Measurements from ENCODE around the gene NINJ1. TPM values are rescaled to one million over a fixed set of nuclear protein-coding genes. Genes with fewer than 3 reads are reported as not detected.

Gene NINJ1
- total and polyA plus RNA-seq, 2 donors (not counting 3 experiments of a cell fraction or from before 2014, with no cell fraction given): 31.5 to 57.7 TPM

- Histone ChIP-seq H2AFZ (ENCODE audit: low read depth, low read length) (no peak overlapping the region), H4K20me1 (replicated peaks; ENCODE audit: control insufficient read depth, extremely low read depth, insufficient read depth, low read length) (no peaks in the 10 kb centered on the region), H3K9me1 (replicated peaks; ENCODE audit: control insufficient read depth, extremely low read depth, insufficient read depth, low read length) (no peaks in the 10 kb centered on the region), H3K27ac (ENCODE audit: insufficient read depth, low read depth, low read length) (no peak overlapping the region), H3K36me3 (ENCODE audit: control insufficient read depth in 2 of 2, extremely low read depth in 1 of 2, insufficient read depth in 2 of 2, low read length in 2 of 2) (no peaks in the 10 kb centered on the region), H3K9me3 (replicated peaks; ENCODE audit: control insufficient read depth, insufficient read depth, low read length) (no peaks in the 10 kb centered on the region), H3K27me3 (ENCODE audit: control insufficient read depth in 2 of 2, insufficient read depth in 2 of 2, low read length in 2 of 2) (no peaks in the 10 kb centered on the region), H3K4me2 (ENCODE audit: insufficient read depth, low read length) (no peak overlapping the region), H3K4me1 (ENCODE audit: control insufficient read depth, extremely low read depth, insufficient read depth, low read length) (no peaks in the 10 kb centered on the region), H3K79me2 (ENCODE audit: control insufficient read depth, insufficient read depth, low read length) (no peaks in the 10 kb centered on the region), H3K4me3 (replicated peaks in 1 of 3; ENCODE audit: insufficient read depth in 1 of 3, low read depth in 1 of 3, low read length in 3 of 3) (no peak overlapping the region), H3K9ac (replicated peaks; ENCODE audit: extremely low read depth, insufficient read depth, low read length) (no peak overlapping the region)
- dilution Hi-C loops (cut with MboI; ENCODE audit: extremely low pct_ligation_motif_present, low sequenced_read_pairs): no loop called here
- no peak for DNase-seq (ENCODE audit: low read depth, low spot score)
- TF ChIP-seq JUN (IDR thresholded peaks at IDR 0.05; ENCODE audit: borderline replicate concordance, insufficient read depth, insufficient read length, low read depth): no peak
- intact Hi-C loops (cut with micrococcal nuclease): no loop called here
- FAIRE-seq: no peak
- no TSS peak for BruUV-seq (replicated peaks)
- ChIA-PET CTCF (interaction anchor here (1.2 kb wide), 1 partner anchor 21 kb away, joined by 4 read pairs; no protein-coding TSS in a partner anchor), POLR2A (no interaction called here)
Observed at GRCh38 chr9:93087971-93088655, 45.9 kb downstream of the NINJ1 start.

- no peak for FAIRE-seq
- Histone ChIP-seq H3K4me3 (replicated peaks in 1 of 3; ENCODE audit: insufficient read depth in 1 of 3, low read depth in 1 of 3, low read length in 3 of 3) (no peak overlapping the region), H3K9me1 (replicated peaks; ENCODE audit: control insufficient read depth, extremely low read depth, insufficient read depth, low read length) (no peaks in the 10 kb centered on the region), H4K20me1 (replicated peaks; ENCODE audit: control insufficient read depth, extremely low read depth, insufficient read depth, low read length) (no peaks in the 10 kb centered on the region), H2AFZ (ENCODE audit: low read depth, low read length) (no peak overlapping the region), H3K9ac (replicated peaks; ENCODE audit: extremely low read depth, insufficient read depth, low read length) (no peak overlapping the region), H3K79me2 (ENCODE audit: control insufficient read depth, insufficient read depth, low read length) (no peaks in the 10 kb centered on the region), H3K27me3 (ENCODE audit: control insufficient read depth in 2 of 2, insufficient read depth in 2 of 2, low read length in 2 of 2) (no peaks in the 10 kb centered on the region), H3K4me1 (ENCODE audit: control insufficient read depth, extremely low read depth, insufficient read depth, low read length) (no peaks in the 10 kb centered on the region), H3K27ac (ENCODE audit: insufficient read depth, low read depth, low read length) (no peak overlapping the region), H3K36me3 (ENCODE audit: control insufficient read depth in 2 of 2, extremely low read depth in 1 of 2, insufficient read depth in 2 of 2, low read length in 2 of 2) (no peaks in the 10 kb centered on the region), H3K4me2 (ENCODE audit: insufficient read depth, low read length) (no peak overlapping the region), H3K9me3 (replicated peaks; ENCODE audit: control insufficient read depth, insufficient read depth, low read length) (no peaks in the 10 kb centered on the region)
- ChIA-PET POLR2A (no interaction called here), CTCF (interaction anchor here (0.9 to 1.2 kb wide), 2 partner anchors 22 to 216 kb away, joined by 3 to 4 read pairs; no protein-coding TSS in a partner anchor)
- no peak for TF ChIP-seq EZH2 (IDR thresholded peaks at IDR 0.05; ENCODE audit: borderline replicate concordance, low read depth, low read length, severe bottlenecking)
- no peak for TF ChIP-seq CTCF (IDR thresholded peaks at IDR 0.05; ENCODE audit: extremely low read depth in 1 of 2, insufficient read depth in 1 of 2, low read depth in 1 of 2, low read length in 2 of 2)
- TF ChIP-seq MAX (IDR thresholded peaks at IDR 0.05; ENCODE audit: insufficient read depth, insufficient read length): no peak
- TF ChIP-seq POLR2A (IDR thresholded peaks at IDR 0.05; ENCODE audit: low read depth, low read length): no peak
- no peak for TF ChIP-seq MYC (IDR thresholded peaks at IDR 0.05; ENCODE audit: low read depth, low read length)
- no peak for TF ChIP-seq POLR2AphosphoS5 (IDR thresholded peaks at IDR 0.05; ENCODE audit: insufficient read depth, low read depth, low read length)
- TF ChIP-seq FOS (IDR thresholded peaks at IDR 0.05; ENCODE audit: borderline replicate concordance, insufficient read depth, low read length): no peak
- TF ChIP-seq JUN (IDR thresholded peaks at IDR 0.05; ENCODE audit: borderline replicate concordance, insufficient read depth, insufficient read length, low read depth): no peak
- no peak for TF ChIP-seq GATA2 (IDR thresholded peaks at IDR 0.05; ENCODE audit: insufficient read depth, insufficient read length, low read depth, low read length)
- dilution Hi-C loops (cut with MboI; ENCODE audit: extremely low pct_ligation_motif_present, low sequenced_read_pairs) (no loop called here), intact Hi-C loops (cut with micrococcal nuclease) (no loop called here)
- DNase-seq (ENCODE audit: low read depth, low spot score): no peak
- BruUV-seq (replicated peaks): no TSS peak
Observed at GRCh38 chr9:93086447-93087224, 47.4 kb downstream of the NINJ1 start.
